Skeletal muscle satellite cell (primary cell): ENCODE measurements around the gene CALHM3. TPM values are rescaled to one million over a fixed set of nuclear protein-coding genes. Genes with fewer than 3 reads are reported as not detected.
"Not testable (repeated sequence)": the region's sequence is repeated elsewhere in the genome, so short reads cannot be mapped to it uniquely, and the experiment has no call there.

Experiments used
- H3K27me3 ChIP-seq: 2 replicates; pipeline ENCODE4 v1.7.0; 2013; ENCODE audit warnings: low read length; ENCODE audit not compliant: control insufficient read depth, insufficient read depth
- H3K36me3 ChIP-seq: 2 replicates; pipeline ENCODE4 v1.7.0; 2013; ENCODE audit warnings: mild to moderate bottlenecking, control low read depth, low read length; ENCODE audit not compliant: insufficient read depth
- H3K4me1 ChIP-seq: 2 replicates; pipeline ENCODE4 v1.7.0; 2013; ENCODE audit warnings: low read length; ENCODE audit not compliant: control insufficient read depth, insufficient read depth
- H3K4me2 ChIP-seq: 2 replicates; pipeline ENCODE4 v1.7.0; 2013; ENCODE audit warnings: mild to moderate bottlenecking, low read length
- H3K4me3 ChIP-seq: 2 replicates; pipeline ENCODE4 v1.7.0; 2013; ENCODE audit warnings: low read length
- H3K9ac ChIP-seq: 2 replicates; pipeline ENCODE4 v1.7.0; 2013; ENCODE audit warnings: mild to moderate bottlenecking, low read depth, low read length, moderate library complexity
- H3K9me3 ChIP-seq: replicated peaks from 2 replicates; pipeline ENCODE4 v1.7.0; 2013; ENCODE audit warnings: mild to moderate bottlenecking, control low read depth, low read length
- total RNA-seq: library from RNA; depleted of rRNA; stranded (reverse); fragments of >200 nt; gene quantifications from 2 replicates; pipeline ENCODE4 v1.2.3, GENCODE V29; 2012; rRNA removed

CALHM3 gene
- total RNA-seq = 0.25 TPM in 1 of 2 replicates, not detected in the other

DNA sequence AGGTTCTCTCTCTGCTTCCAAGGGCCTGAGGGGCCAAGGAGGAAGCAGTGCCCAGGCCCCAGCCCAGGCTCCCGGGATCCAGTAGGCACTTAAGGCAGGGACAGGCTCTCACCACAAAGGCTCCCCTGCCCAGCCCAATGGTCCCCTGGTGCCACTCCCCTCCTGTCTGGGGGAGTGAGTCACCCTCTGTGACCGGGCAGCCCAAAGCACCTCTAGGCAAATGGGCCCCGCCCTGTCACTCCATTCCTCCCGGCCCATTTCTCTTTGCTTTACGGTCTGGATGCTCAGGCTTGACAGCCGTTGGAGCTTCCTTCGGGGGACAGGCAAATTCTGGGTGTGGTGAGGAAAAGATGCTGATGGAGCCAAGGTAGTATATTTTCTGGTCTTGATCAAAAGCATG lies at the start of gene CALHM3:
TSS of gene CALHM3 (minus strand) at position 106 of the 400 bp plus-strand sequence. CDS start 208 bp downstream, outside the sequence.
- H3K4me1 ChIP-seq = peaks cover 8% of the 10 kb centered on the region
- no peak within 1 kb of the TSS for H3K4me3 ChIP-seq
- H3K9ac ChIP-seq = no peak within 1 kb of the TSS
- H3K9me3 ChIP-seq = no peaks in the 10 kb centered on the region
- H3K4me2 ChIP-seq = no peak within 1 kb of the TSS
- no peaks in the 10 kb centered on the region for H3K36me3 ChIP-seq
- no peaks in the 10 kb centered on the region for H3K27me3 ChIP-seq

DNA sequence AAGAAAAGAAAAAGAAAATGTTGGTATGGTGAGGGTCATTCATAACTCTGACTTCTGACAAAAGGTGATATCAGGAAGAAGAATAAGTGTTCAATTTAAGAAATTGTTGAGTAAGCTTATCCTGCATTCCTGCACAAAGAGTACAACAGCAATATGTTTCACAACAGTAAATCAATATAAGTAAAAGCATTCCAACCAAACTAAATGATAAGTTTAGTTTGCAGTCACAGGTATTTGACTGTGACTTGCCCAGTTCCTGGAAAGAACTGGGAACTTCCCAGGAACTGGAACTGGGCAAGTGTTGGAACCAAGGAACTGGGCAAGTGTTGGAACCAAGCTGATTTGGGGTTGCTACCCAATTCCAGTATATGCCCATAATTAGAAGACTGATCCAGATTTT lies 49.5 kb upstream of the CALHM3 start:
- Histone ChIP-seq H3K36me3 (no peaks in the 10 kb centered on the region), H3K27me3 (peaks cover 43% of the 10 kb centered on the region), H3K9me3 (peaks cover 2% of the 10 kb centered on the region), H3K9ac (no peak overlapping the region), H3K4me1 (no peaks in the 10 kb centered on the region), H3K4me2 (no peak overlapping the region), H3K4me3 (no peak overlapping the region)

GRCh38 chr10:103527476-103527875 lies 48.4 kb upstream of the CALHM3 start:
- not testable (repeated sequence) for H3K36me3 ChIP-seq

GRCh38 chr10:103525901-103526300 lies 46.9 kb upstream of the CALHM3 start:
- H3K27me3 ChIP-seq = peaks cover 47% of the 10 kb centered on the region
- H3K9ac ChIP-seq = no peak overlapping the region
- H3K4me3 ChIP-seq = no peak overlapping the region
- peaks cover 2% of the 10 kb centered on the region for H3K9me3 ChIP-seq
- H3K36me3 ChIP-seq = no peaks in the 10 kb centered on the region
- H3K4me2 ChIP-seq = no peak overlapping the region
- no peaks in the 10 kb centered on the region for H3K4me1 ChIP-seq

More at GRCh38 chr10:103527476-103527875, 48.4 kb upstream of the CALHM3 start:
- H3K4me2 ChIP-seq, H3K4me1 ChIP-seq, H3K9ac ChIP-seq, H3K9me3 ChIP-seq, H3K4me3 ChIP-seq: not testable (repeated sequence)
- H3K27me3 ChIP-seq = peaks cover 53% of the 10 kb centered on the region

GRCh38 chr10:103523683-103524082 lies 44.6 kb upstream of the CALHM3 start:
- Histone ChIP-seq H3K36me3 (no peaks in the 10 kb centered on the region), H3K4me2 (no peak overlapping the region), H3K9ac (no peak overlapping the region), H3K4me3 (no peak overlapping the region), H3K9me3 (no peaks in the 10 kb centered on the region), H3K4me1 (no peaks in the 10 kb centered on the region), H3K27me3 (peaks cover 47% of the 10 kb centered on the region)

- not testable (repeated sequence) for H3K4me2 ChIP-seq, H3K4me1 ChIP-seq, H3K36me3 ChIP-seq, H3K9ac ChIP-seq, H3K4me3 ChIP-seq, H3K9me3 ChIP-seq
- peaks cover 56% of the 10 kb centered on the region for H3K27me3 ChIP-seq
Measured at GRCh38 chr10:103522006-103522405, 43.0 kb upstream of the CALHM3 start.

- no peak overlapping the region for H3K9ac ChIP-seq
- H3K4me2 ChIP-seq = no peak overlapping the region
- no peaks in the 10 kb centered on the region for H3K4me1 ChIP-seq
- peaks cover 53% of the 10 kb centered on the region for H3K27me3 ChIP-seq
- H3K36me3 ChIP-seq = no peaks in the 10 kb centered on the region
- H3K9me3 ChIP-seq = no peaks in the 10 kb centered on the region
- no peak overlapping the region for H3K4me3 ChIP-seq
Measured at GRCh38 chr10:103519798-103520197, 40.8 kb upstream of the CALHM3 start.

GRCh38 chr10:103517234-103518085 lies 38.4 kb upstream of the CALHM3 start:
- Histone ChIP-seq H3K4me3 (no peak overlapping the region), H3K9me3 (no peaks in the 10 kb centered on the region), H3K4me1 (no peaks in the 10 kb centered on the region), H3K36me3 (no peaks in the 10 kb centered on the region), H3K27me3 (peaks cover 45% of the 10 kb centered on the region), H3K4me2 (no peak overlapping the region), H3K9ac (no peak overlapping the region)

DNA sequence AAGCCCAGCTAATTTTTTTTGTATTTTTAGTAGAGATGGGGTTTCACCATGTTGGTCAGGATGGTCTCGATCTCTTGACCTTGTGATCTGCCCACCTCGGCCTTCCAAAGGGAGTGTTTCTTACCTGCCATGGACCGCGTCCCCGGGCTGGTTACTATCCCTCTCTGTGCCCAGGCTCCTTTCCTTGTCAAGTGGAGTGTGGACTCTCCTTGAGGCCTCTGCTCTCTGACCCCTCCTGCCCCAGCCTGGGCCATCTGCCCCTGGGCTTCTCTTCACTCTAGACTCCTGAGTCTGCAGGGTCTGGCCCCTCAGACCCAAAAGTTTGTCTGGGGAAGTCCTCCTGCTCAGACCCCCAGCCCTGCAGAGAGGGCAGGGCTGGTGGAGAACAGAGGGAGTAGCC lies 35.2 kb upstream of the CALHM3 start:
- Histone ChIP-seq H3K27me3 (peaks cover 68% of the 10 kb centered on the region), H3K9me3 (no peaks in the 10 kb centered on the region), H3K4me2 (no peak overlapping the region), H3K4me1 (no peaks in the 10 kb centered on the region), H3K36me3 (no peaks in the 10 kb centered on the region), H3K9ac (no peak overlapping the region), H3K4me3 (no peak overlapping the region)

GRCh38 chr10:103513380-103514060 lies 34.5 kb upstream of the CALHM3 start:
- Histone ChIP-seq H3K4me2 (no peak overlapping the region), H3K27me3 (peaks cover 69% of the 10 kb centered on the region), H3K4me3 (no peak overlapping the region), H3K4me1 (no peaks in the 10 kb centered on the region), H3K9me3 (no peaks in the 10 kb centered on the region), H3K36me3 (no peaks in the 10 kb centered on the region), H3K9ac (no peak overlapping the region)

DNA sequence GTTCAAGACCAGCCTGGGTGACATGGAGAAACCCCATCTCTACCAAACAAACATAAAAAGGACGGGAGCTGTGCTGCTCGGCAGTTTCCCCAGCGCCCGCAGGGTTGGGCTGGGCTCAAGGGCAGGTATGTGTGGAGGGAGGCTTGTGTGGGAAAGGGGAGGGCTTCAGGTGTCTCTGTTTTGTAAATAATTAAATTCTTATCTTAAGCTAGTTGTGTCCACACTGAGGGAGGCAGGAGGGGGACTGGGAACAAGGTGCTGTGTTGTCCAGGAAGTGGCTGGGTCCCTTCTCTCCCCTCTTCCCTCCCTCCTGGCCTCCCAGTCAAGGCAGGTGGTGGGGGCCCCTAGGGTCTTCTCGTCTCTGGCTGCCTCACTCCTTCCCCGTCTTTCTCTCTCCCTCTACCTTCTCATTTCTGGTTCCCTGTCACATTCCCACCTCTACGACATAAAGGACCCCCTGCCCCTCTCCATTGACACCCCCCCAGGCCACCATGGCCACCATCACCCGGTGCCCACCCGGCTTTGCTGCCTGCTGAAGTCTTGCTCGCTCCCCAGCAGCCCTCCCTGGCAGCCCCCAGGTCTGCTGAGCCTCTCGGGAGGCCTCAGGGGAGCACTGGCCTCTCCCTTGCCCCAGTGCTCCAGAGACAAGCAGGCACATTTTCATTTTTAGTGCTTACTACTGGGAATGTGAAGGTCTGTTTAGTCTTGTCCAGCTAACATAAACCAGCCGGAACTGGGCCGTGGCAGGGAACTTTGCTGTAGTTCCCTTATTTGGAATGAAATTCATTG lies 33.7 kb upstream of the CALHM3 start:
- no peaks in the 10 kb centered on the region for H3K36me3 ChIP-seq
- H3K9me3 ChIP-seq = no peaks in the 10 kb centered on the region
- H3K4me3 ChIP-seq = no peak overlapping the region
- H3K9ac ChIP-seq = no peak overlapping the region
- no peaks in the 10 kb centered on the region for H3K4me1 ChIP-seq
- no peak overlapping the region for H3K4me2 ChIP-seq
- peaks cover 69% of the 10 kb centered on the region for H3K27me3 ChIP-seq
